Transverse colon (tissue), 4 donors: ENCODE results near the gene ARNT2. TPM values are rescaled to one million over a fixed set of nuclear protein-coding genes. Genes with fewer than 3 reads are reported as not detected.

Experiments used
- DNase-seq: peaks from one replicate; pipeline ENCODE4 v3.0.0-alpha.2; 2019
- H3K27ac ChIP-seq, 4 donors: fragments of 200-600 bp; sonication (generic); 2 replicates each; pipeline ENCODE4 v1.5.1; 2016 to 2018; ENCODE audit warnings: inconsistent platforms in 4 of 4
- H3K27me3 ChIP-seq: fragments of 200-600 bp; sonication (generic); 2 replicates; pipeline ENCODE4 v1.5.1; 2017; ENCODE audit warnings: inconsistent platforms
- H3K36me3 ChIP-seq, 4 donors: fragments of 200-600 bp; sonication (generic); 2 replicates each; pipeline ENCODE4 v1.5.1; 2017 to 2019; ENCODE audit warnings: inconsistent platforms in 4 of 4
- H3K4me1 ChIP-seq, 4 donors: fragments of 200-600 bp; sonication (generic); 2 replicates each; pipeline ENCODE4 v1.5.1; 2017 to 2020; ENCODE audit warnings: inconsistent platforms in 4 of 4
- H3K4me3 ChIP-seq, 4 donors: fragments of 200-600 bp; sonication (generic); 1 replicate in 1 of 4; 2 replicates in 3 of 4; pipeline versions ENCODE4 v1.5.1 to v1.6.1; 2017 to 2019; ENCODE audit warnings: inconsistent platforms in 4 of 4
- H3K9me3 ChIP-seq, 2 donors: fragments of 200-600 bp; sonication (generic); 2 replicates each; pipeline ENCODE4 v1.5.1; 2017 to 2019; ENCODE audit warnings: inconsistent platforms in 2 of 2
- EP300 ChIP-seq: sonication (generic); formaldehyde crosslinking; IDR thresholded peaks from one replicate; pipeline ENCODE4 v1.6.1; 2017; ENCODE audit warnings: antibody characterized with exemption, low read depth
- POLR2A ChIP-seq: fragments of 450-650 bp; IDR thresholded peaks from one replicate; pipeline ENCODE4 v1.6.1; 2016; ENCODE audit warnings: antibody characterized with exemption, mild to moderate bottlenecking, moderate library complexity
- POLR2AphosphoS5 ChIP-seq, 3 donors: sonication (generic); formaldehyde crosslinking; IDR thresholded peaks; one replicate each; pipeline ENCODE4 v1.6.1; 2016; ENCODE audit warnings: antibody characterized with exemption in 3 of 3
- WGBS, 2 donors: methylation state at CpG; one replicate each; pipeline ENCODE4 v1.1.5; 2018; ENCODE audit warnings: low coverage in 1 of 2; 5-methylcytosine and 5-hydroxymethylcytosine counted together
- in situ Hi-C, 4 donors: fragments of 200-750 bp; cut with MboI; loops; one replicate each; pipeline versions ENCODE4 v1.15.0 to v1.15.1; 2017; ENCODE audit warnings: low sequenced_read_pairs in 3 of 4, low pct_ligation_motif_present in 1 of 4, low pct_unique_long_range_greater_than_20kb in 1 of 4
- intact Hi-C: fragments of 100-400 bp; cut with DNase I; formaldehyde crosslinking; loops from one replicate; pipeline ENCODE4 v1.15.1; 2023; ENCODE audit warnings: low total_unique reads
- total RNA-seq, 4 donors: library from RNA; depleted of rRNA; stranded (reverse); fragments of >200 nt; gene quantifications; one replicate each; pipeline ENCODE4 v1.1.0, GENCODE V29; 2016
- TF ChIP-seq, protein P1 (sequence below), 5 experiments: fragments of 200-600 bp in 3 of 5; fragments of 450-650 bp in 2 of 5; sonication (generic) in 3 of 5; IDR thresholded peaks; 1 replicate in 2 of 5; 2 replicates in 3 of 5; pipeline ENCODE4 v1.5.1; 2016 to 2017; ENCODE audit warnings: antibody characterized with exemption in 5 of 5, inconsistent platforms in 3 of 5, mild to moderate bottlenecking in 2 of 5, moderate library complexity in 1 of 5

The ARNT2 gene
- total RNA-seq, 4 donors from 2014 or later, result 1.9 to 4.0 (median 2.5) TPM; not detected in 1

DNA sequence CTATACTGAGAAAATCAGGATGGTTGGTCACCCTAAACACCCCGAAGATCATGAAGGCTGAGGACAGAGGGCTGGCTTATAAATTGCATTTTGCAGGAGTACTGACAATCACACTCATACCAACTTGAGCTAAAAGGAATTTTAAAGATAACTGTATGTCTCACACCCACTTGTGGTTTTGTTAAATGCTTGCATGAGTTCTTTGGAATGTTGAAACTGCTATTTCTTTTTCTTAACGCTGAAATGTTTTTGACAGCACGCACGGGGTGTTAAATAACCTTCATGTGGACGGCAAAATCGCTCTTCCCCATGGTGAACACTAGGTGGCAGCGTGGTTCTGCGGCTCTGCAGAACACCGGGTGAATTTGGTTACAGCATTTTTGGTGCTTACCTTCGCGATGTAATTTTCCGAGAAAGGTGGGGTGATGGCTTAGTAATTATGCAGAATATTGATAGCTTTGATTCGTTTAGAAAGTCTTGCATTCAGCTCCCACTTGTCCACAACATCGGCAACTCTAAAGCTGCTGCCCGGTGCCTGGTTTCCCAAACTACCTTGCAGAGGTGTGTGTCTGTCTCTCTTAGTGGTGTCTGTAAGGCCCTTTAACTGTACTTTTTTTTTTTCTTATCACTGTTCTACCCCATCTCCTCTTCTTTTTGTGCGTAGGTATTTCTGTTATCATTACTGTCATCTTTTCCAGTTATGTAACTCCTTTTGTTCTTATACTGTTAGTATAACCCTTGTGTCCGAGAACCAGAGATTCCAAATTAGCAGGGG is 51.7 kb downstream of the ARNT2 start:
- no peaks in the 10 kb centered on the region for H3K36me3 ChIP-seq
- in situ Hi-C loops, result loop anchor here (5.0 to 25.0 kb wide), 5 partner anchors 306 to 806 kb away; partner anchors contain the start of gene CEMIP (in 3 of the 4)
- H3K4me1 ChIP-seq, result peaks cover 0 to 5% (median 0%) of the 10 kb centered on the region in 4 donors
- WGBS, 2 donors, result 20 to 53% methylated on average over 6 to 17 of the region's 17 CpGs
- intact Hi-C loops, result loop anchor here (5.0 kb wide), 1 partner anchor 516 kb away; no protein-coding TSS in a partner anchor
- no peaks in the 10 kb centered on the region for H3K9me3 ChIP-seq
- H3K27me3 ChIP-seq, result no peaks in the 10 kb centered on the region
- no peak overlapping the region for H3K4me3 ChIP-seq
- TF ChIP-seq EP300 (no peak), POLR2A (no peak), POLR2AphosphoS5 (IDR thresholded peaks at IDR 0.05) (no peak)
- TF ChIP-seq, protein P1, sequence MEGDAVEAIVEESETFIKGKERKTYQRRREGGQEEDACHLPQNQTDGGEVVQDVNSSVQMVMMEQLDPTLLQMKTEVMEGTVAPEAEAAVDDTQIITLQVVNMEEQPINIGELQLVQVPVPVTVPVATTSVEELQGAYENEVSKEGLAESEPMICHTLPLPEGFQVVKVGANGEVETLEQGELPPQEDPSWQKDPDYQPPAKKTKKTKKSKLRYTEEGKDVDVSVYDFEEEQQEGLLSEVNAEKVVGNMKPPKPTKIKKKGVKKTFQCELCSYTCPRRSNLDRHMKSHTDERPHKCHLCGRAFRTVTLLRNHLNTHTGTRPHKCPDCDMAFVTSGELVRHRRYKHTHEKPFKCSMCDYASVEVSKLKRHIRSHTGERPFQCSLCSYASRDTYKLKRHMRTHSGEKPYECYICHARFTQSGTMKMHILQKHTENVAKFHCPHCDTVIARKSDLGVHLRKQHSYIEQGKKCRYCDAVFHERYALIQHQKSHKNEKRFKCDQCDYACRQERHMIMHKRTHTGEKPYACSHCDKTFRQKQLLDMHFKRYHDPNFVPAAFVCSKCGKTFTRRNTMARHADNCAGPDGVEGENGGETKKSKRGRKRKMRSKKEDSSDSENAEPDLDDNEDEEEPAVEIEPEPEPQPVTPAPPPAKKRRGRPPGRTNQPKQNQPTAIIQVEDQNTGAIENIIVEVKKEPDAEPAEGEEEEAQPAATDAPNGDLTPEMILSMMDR (IDR thresholded peaks at IDR 0.05), result peak; percentile 85 to 94 (median 89)
- no peak overlapping the region for H3K27ac ChIP-seq
- peak; percentile 42 for DNase-seq

GRCh38 chr15:80456517-80457492 is 52.6 kb downstream of the ARNT2 start:
- H3K4me3 ChIP-seq, result no peak overlapping the region
- H3K4me1 ChIP-seq, result peaks cover 0 to 5% (median 0%) of the 10 kb centered on the region in 4 donors
- no peaks in the 10 kb centered on the region for H3K27me3 ChIP-seq
- no peak overlapping the region for H3K27ac ChIP-seq
- no peak for DNase-seq
- H3K9me3 ChIP-seq, result no peaks in the 10 kb centered on the region
- TF ChIP-seq POLR2A, result no peak
- no peak for TF ChIP-seq POLR2AphosphoS5 (IDR thresholded peaks at IDR 0.05)
- no peak for TF ChIP-seq EP300
- TF ChIP-seq, protein P1 (IDR thresholded peaks at IDR 0.05), result no peak
- intact Hi-C loops (loop anchor here (5.0 kb wide), 1 partner anchor 515 kb away; no protein-coding TSS in a partner anchor), in situ Hi-C loops (loop anchor here (5.0 to 25.0 kb wide), 5 partner anchors 305 to 805 kb away; partner anchors contain the start of gene CEMIP (in 3 of the 4))
- WGBS, 2 donors, result 36 to 59% methylated on average over 2 to 4 of the region's 4 CpGs
- H3K36me3 ChIP-seq, result no peaks in the 10 kb centered on the region

DNA sequence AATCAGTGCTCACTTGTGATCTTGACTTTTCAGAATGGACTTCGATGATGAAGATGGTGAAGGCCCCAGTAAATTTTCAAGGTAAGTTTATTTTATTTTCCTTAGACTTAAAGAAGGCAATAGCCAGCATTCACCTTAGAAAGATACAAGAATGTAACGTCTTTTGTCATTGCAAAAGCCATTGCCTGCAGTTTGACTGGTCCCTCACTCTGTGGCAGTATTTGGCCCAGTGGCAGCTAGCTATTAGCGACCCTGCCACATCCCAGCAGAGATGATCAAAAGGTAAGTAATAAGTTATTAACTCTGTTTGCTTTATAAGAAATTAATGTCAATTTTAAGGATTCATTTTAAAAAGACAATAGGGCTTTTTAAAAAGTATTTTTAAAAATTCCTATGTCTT is 53.7 kb downstream of the ARNT2 start:
- 85 to 86% methylated on average over 2 to 3 of the region's 3 CpGs for WGBS, 2 donors

More for the DNA sequence above, 53.7 kb downstream of the ARNT2 start:
- Histone ChIP-seq H3K36me3 (no peaks in the 10 kb centered on the region), H3K27ac (no peak overlapping the region), H3K4me1 (peaks cover 0 to 5% (median 0%) of the 10 kb centered on the region in 4 donors), H3K9me3 (no peaks in the 10 kb centered on the region), H3K4me3 (no peak overlapping the region), H3K27me3 (no peaks in the 10 kb centered on the region)
- TF ChIP-seq POLR2A (no peak), EP300 (no peak), POLR2AphosphoS5 (IDR thresholded peaks at IDR 0.05) (no peak)
- TF ChIP-seq, protein P1 (IDR thresholded peaks at IDR 0.05), result no peak
- DNase-seq, result no peak
- intact Hi-C loops (loop anchor here (5.0 kb wide), 1 partner anchor 514 kb away; no protein-coding TSS in a partner anchor), in situ Hi-C loops (loop anchor here (5.0 to 25.0 kb wide), 5 partner anchors 304 to 804 kb away; partner anchors contain the start of gene CEMIP (in 3 of the 4))
